NCI-H510A treated with DMSO at 0.1 percent for 48 hours (cell line): Measurements from ENCODE around the gene UBE2S.
"Not testable (repeated sequence)": the region's sequence is repeated elsewhere in the genome, so short reads cannot be mapped to it uniquely, and the experiment has no call there.

Experiments
- DNase-seq: peaks from one replicate; lab custom pipeline; 2025; lab: John Stamatoyannopoulos, UW

The UBE2S gene

GRCh38 chr19:55406091-55406825 is 1.3 kb downstream of the UBE2S start:
- no peak for DNase-seq

GRCh38 chr19:55405638-55406037 is 1.9 kb downstream of the UBE2S start:
- no peak for DNase-seq

GRCh38 chr19:55402509-55402908 is 5.1 kb downstream of the UBE2S start:
- DNase-seq: no peak

- not testable (repeated sequence) for DNase-seq
Observed at GRCh38 chr19:55401390-55401789, 6.2 kb downstream of the UBE2S start.

- DNase-seq: no peak
Observed at GRCh38 chr19:55400281-55401087, 7.1 kb downstream of the UBE2S start.

GRCh38 chr19:55398200-55398925 is 9.2 kb downstream of the UBE2S start:
- DNase-seq: no peak

- no peak for DNase-seq
Observed at GRCh38 chr19:55392820-55393761, 14.5 kb downstream of the UBE2S start.

- no peak for DNase-seq
Observed at GRCh38 chr19:55391702-55392615, 15.6 kb downstream of the UBE2S start.

- no peak for DNase-seq
Observed at GRCh38 chr19:55391191-55391670, 16.4 kb downstream of the UBE2S start.

- no peak for DNase-seq
Observed at GRCh38 chr19:55390461-55390880, 17.1 kb downstream of the UBE2S start.

- no peak for DNase-seq
Observed at GRCh38 chr19:55389386-55390317, 17.9 kb downstream of the UBE2S start.

- DNase-seq: no peak
Observed at GRCh38 chr19:55387736-55388497, 19.7 kb downstream of the UBE2S start.

GRCh38 chr19:55386493-55386971 is 21.1 kb downstream of the UBE2S start:
- no peak for DNase-seq

GRCh38 chr19:55385724-55386492 is 21.7 kb downstream of the UBE2S start, which contains the start of gene RPL28:
Gene RPL28, plus strand, starts transcription at chr19:55385932. Its CDS starts 426 bp downstream, at chr19:55386358.
- DNase-seq: peak; percentile 98

- peak; percentile 98 for DNase-seq
Observed at GRCh38 chr19:55384920-55385723, 22.5 kb downstream of the UBE2S start.

- peak; percentile 48 for DNase-seq
Observed at GRCh38 chr19:55384131-55384919, 23.3 kb downstream of the UBE2S start, which contains the start of gene TMEM238. Gene TMEM238, minus strand, starts transcription at chr19:55384292. Its CDS starts 33 bp downstream, at chr19:55384259.
